ENCODE measurements around the gene MREG. TPM values are rescaled to one million over a fixed set of nuclear protein-coding genes. Genes with fewer than 3 reads are reported as not detected.

MREG gene
- total and polyA plus RNA-seq, 5 donors from 2014 or later, result 0.75 to 10.8 (median 2.4) TPM

- ATAC-seq (ENCODE audit: low read depth in 2 of 2) (no peak), DNase-seq (peak in 1 of 3 donors; percentile 63)
- Histone ChIP-seq H3K9me3 (ENCODE audit: control insufficient read depth in 2 of 2, low read length in 2 of 2) (no peaks in the 10 kb centered on the region), H3K4me3 (ENCODE audit: low read depth, low read length) (no peak overlapping the region), H3K36me3 (ENCODE audit: control insufficient read depth, insufficient read depth, low read length) (peaks cover 22% of the 10 kb centered on the region), H3K27ac (ENCODE audit: insufficient read depth, low read length, poor library complexity, severe bottlenecking) (no peak overlapping the region), H3K4me1 (ENCODE audit: control insufficient read depth, insufficient read depth, low read length, poor library complexity, severe bottlenecking) (no peaks in the 10 kb centered on the region), H3K27me3 (ENCODE audit: control insufficient read depth, insufficient read depth, low read length) (no peaks in the 10 kb centered on the region)
- Mint-ChIP-seq H3K9me3 (peaks cover 0 to 2% (median 0%) of the 10 kb centered on the region in 7 donors), H3K4me1 (peaks cover 8 to 29% (median 18%) of the 10 kb centered on the region in 4 donors), H3K36me3 (peaks cover 26% of the 10 kb centered on the region), H3K4me3 (no peak overlapping the region), H3K27me3 (no peaks in the 10 kb centered on the region), H3K27ac (peak overlapping the region; percentile 9 to 20 (median 12))
Measured at GRCh38 chr2:216031960-216032689, 18.8 kb upstream of the MREG start.

GRCh38 chr2:216030216-216030615 is 16.9 kb upstream of the MREG start:
- Mint-ChIP-seq H3K27ac (no peak overlapping the region), H3K4me3 (no peak overlapping the region), H3K27me3 (no peaks in the 10 kb centered on the region), H3K9me3 (peaks cover 0 to 2% (median 0%) of the 10 kb centered on the region in 7 donors), H3K36me3 (peaks cover 26% of the 10 kb centered on the region), H3K4me1 (peaks cover 8 to 29% (median 17%) of the 10 kb centered on the region in 4 donors)
- peaks cover 6% of the 10 kb centered on the region for H3K36me3 ChIP-seq (ENCODE audit: control insufficient read depth, insufficient read depth, low read length)
- H3K9me3 ChIP-seq (ENCODE audit: control insufficient read depth in 2 of 2, low read length in 2 of 2), result no peaks in the 10 kb centered on the region
- H3K27ac ChIP-seq (ENCODE audit: insufficient read depth, low read length, poor library complexity, severe bottlenecking), result no peak overlapping the region
- H3K27me3 ChIP-seq (ENCODE audit: control insufficient read depth, insufficient read depth, low read length), result no peaks in the 10 kb centered on the region
- no peak for DNase-seq
- H3K4me1 ChIP-seq (ENCODE audit: control insufficient read depth, insufficient read depth, low read length, poor library complexity, severe bottlenecking), result no peaks in the 10 kb centered on the region
- H3K4me3 ChIP-seq (ENCODE audit: low read depth, low read length), result no peak overlapping the region
- no peak for ATAC-seq (ENCODE audit: low read depth in 2 of 2)

- H3K36me3 ChIP-seq (ENCODE audit: control insufficient read depth, insufficient read depth, low read length), result peaks cover 6% of the 10 kb centered on the region
- no peak overlapping the region for H3K4me3 ChIP-seq (ENCODE audit: low read depth, low read length)
- no peak overlapping the region for H3K27ac ChIP-seq (ENCODE audit: insufficient read depth, low read length, poor library complexity, severe bottlenecking)
- H3K4me3 Mint-ChIP-seq, result no peak overlapping the region
- peak overlapping the region in 1 of 3 donors; percentile 44 for H3K27ac Mint-ChIP-seq
- no peaks in the 10 kb centered on the region for H3K9me3 ChIP-seq (ENCODE audit: control insufficient read depth in 2 of 2, low read length in 2 of 2)
- DNase-seq (no peak), ATAC-seq (ENCODE audit: low read depth in 2 of 2) (no peak)
- no peaks in the 10 kb centered on the region for H3K4me1 ChIP-seq (ENCODE audit: control insufficient read depth, insufficient read depth, low read length, poor library complexity, severe bottlenecking)
- no peaks in the 10 kb centered on the region for H3K27me3 Mint-ChIP-seq
- peaks cover 0 to 2% (median 0%) of the 10 kb centered on the region in 7 donors for H3K9me3 Mint-ChIP-seq
- no peaks in the 10 kb centered on the region for H3K27me3 ChIP-seq (ENCODE audit: control insufficient read depth, insufficient read depth, low read length)
- H3K4me1 Mint-ChIP-seq, result peaks cover 12 to 29% (median 18%) of the 10 kb centered on the region in 4 donors
- peaks cover 26% of the 10 kb centered on the region for H3K36me3 Mint-ChIP-seq
Measured at GRCh38 chr2:216029416-216030129, 16.2 kb upstream of the MREG start.

GRCh38 chr2:216024779-216025336 is 11.5 kb upstream of the MREG start:
- peaks cover 5% of the 10 kb centered on the region for H3K36me3 ChIP-seq (ENCODE audit: control insufficient read depth, insufficient read depth, low read length)
- DNase-seq (no peak), ATAC-seq (ENCODE audit: low read depth in 2 of 2) (no peak)
- Mint-ChIP-seq H3K4me3 (no peak overlapping the region), H3K9me3 (peaks cover 0 to 4% (median 0%) of the 10 kb centered on the region in 7 donors), H3K36me3 (peaks cover 7% of the 10 kb centered on the region), H3K4me1 (peaks cover 0 to 16% (median 7%) of the 10 kb centered on the region in 4 donors), H3K27ac (peak overlapping the region in 1 of 3 donors; percentile 32), H3K27me3 (no peaks in the 10 kb centered on the region)
- no peaks in the 10 kb centered on the region for H3K27me3 ChIP-seq (ENCODE audit: control insufficient read depth, insufficient read depth, low read length)
- no peak overlapping the region for H3K27ac ChIP-seq (ENCODE audit: insufficient read depth, low read length, poor library complexity, severe bottlenecking)
- no peaks in the 10 kb centered on the region for H3K4me1 ChIP-seq (ENCODE audit: control insufficient read depth, insufficient read depth, low read length, poor library complexity, severe bottlenecking)
- H3K9me3 ChIP-seq (ENCODE audit: control insufficient read depth in 2 of 2, low read length in 2 of 2), result no peaks in the 10 kb centered on the region
- H3K4me3 ChIP-seq (ENCODE audit: low read depth, low read length), result no peak overlapping the region

- H3K27me3 Mint-ChIP-seq, result no peaks in the 10 kb centered on the region
- H3K4me3 Mint-ChIP-seq, result no peak overlapping the region
- Histone ChIP-seq H3K36me3 (ENCODE audit: control insufficient read depth, insufficient read depth, low read length) (no peaks in the 10 kb centered on the region), H3K27ac (ENCODE audit: insufficient read depth, low read length, poor library complexity, severe bottlenecking) (no peak overlapping the region), H3K9me3 (ENCODE audit: control insufficient read depth in 2 of 2, low read length in 2 of 2) (peaks cover 0 to 2% of the 10 kb centered on the region in 2 experiments), H3K4me1 (ENCODE audit: control insufficient read depth, insufficient read depth, low read length, poor library complexity, severe bottlenecking) (no peaks in the 10 kb centered on the region), H3K4me3 (ENCODE audit: low read depth, low read length) (no peak overlapping the region), H3K27me3 (ENCODE audit: control insufficient read depth, insufficient read depth, low read length) (no peaks in the 10 kb centered on the region)
- ATAC-seq (ENCODE audit: low read depth in 2 of 2), result peak in 1 of 2 donors; percentile 56
- H3K4me1 Mint-ChIP-seq, result peaks cover 0 to 25% (median 11%) of the 10 kb centered on the region in 4 donors
- DNase-seq, result peak in 2 of 3 donors; percentile 30 to 69
- peak overlapping the region in 1 of 3 donors; percentile 58 for H3K27ac Mint-ChIP-seq
- H3K9me3 Mint-ChIP-seq, result peaks cover 0 to 7% (median 0%) of the 10 kb centered on the region in 7 donors
- H3K36me3 Mint-ChIP-seq, result peaks cover 9% of the 10 kb centered on the region
Measured at GRCh38 chr2:216023055-216023648, 9.8 kb upstream of the MREG start.

GRCh38 chr2:216021768-216022565 is 8.6 kb upstream of the MREG start:
- no peaks in the 10 kb centered on the region for H3K27me3 ChIP-seq (ENCODE audit: control insufficient read depth, insufficient read depth, low read length)
- no peak overlapping the region for H3K4me3 ChIP-seq (ENCODE audit: low read depth, low read length)
- peaks cover 0 to 2% of the 10 kb centered on the region in 2 experiments for H3K9me3 ChIP-seq (ENCODE audit: control insufficient read depth in 2 of 2, low read length in 2 of 2)
- DNase-seq (no peak), ATAC-seq (ENCODE audit: low read depth in 2 of 2) (no peak)
- H3K27me3 Mint-ChIP-seq, result no peaks in the 10 kb centered on the region
- peaks cover 6 to 28% (median 18%) of the 10 kb centered on the region in 4 donors for H3K4me1 Mint-ChIP-seq
- H3K4me3 Mint-ChIP-seq, result no peak overlapping the region
- H3K9me3 Mint-ChIP-seq, result peaks cover 0 to 7% (median 0%) of the 10 kb centered on the region in 7 donors
- H3K36me3 ChIP-seq (ENCODE audit: control insufficient read depth, insufficient read depth, low read length), result no peaks in the 10 kb centered on the region
- H3K4me1 ChIP-seq (ENCODE audit: control insufficient read depth, insufficient read depth, low read length, poor library complexity, severe bottlenecking), result peaks cover 1% of the 10 kb centered on the region
- peak overlapping the region in 1 of 3 donors; percentile 8 for H3K27ac Mint-ChIP-seq
- peaks cover 9% of the 10 kb centered on the region for H3K36me3 Mint-ChIP-seq
- H3K27ac ChIP-seq (ENCODE audit: insufficient read depth, low read length, poor library complexity, severe bottlenecking), result no peak overlapping the region

- peaks cover 0 to 2% of the 10 kb centered on the region in 2 experiments for H3K9me3 ChIP-seq (ENCODE audit: control insufficient read depth in 2 of 2, low read length in 2 of 2)
- H3K27ac Mint-ChIP-seq, result peak overlapping the region in 1 of 3 donors; percentile 21
- no peak overlapping the region for H3K27ac ChIP-seq (ENCODE audit: insufficient read depth, low read length, poor library complexity, severe bottlenecking)
- H3K4me3 Mint-ChIP-seq, result no peak overlapping the region
- no peak overlapping the region for H3K4me3 ChIP-seq (ENCODE audit: low read depth, low read length)
- DNase-seq (no peak), ATAC-seq (ENCODE audit: low read depth in 2 of 2) (no peak)
- peaks cover 18% of the 10 kb centered on the region for H3K4me1 ChIP-seq (ENCODE audit: control insufficient read depth, insufficient read depth, low read length, poor library complexity, severe bottlenecking)
- no peaks in the 10 kb centered on the region for H3K27me3 ChIP-seq (ENCODE audit: control insufficient read depth, insufficient read depth, low read length)
- no peaks in the 10 kb centered on the region for H3K36me3 ChIP-seq (ENCODE audit: control insufficient read depth, insufficient read depth, low read length)
- peaks cover 13% of the 10 kb centered on the region for H3K36me3 Mint-ChIP-seq
- H3K9me3 Mint-ChIP-seq, result peaks cover 0 to 7% (median 0%) of the 10 kb centered on the region in 7 donors
- H3K4me1 Mint-ChIP-seq, result peaks cover 27 to 46% (median 42%) of the 10 kb centered on the region in 4 donors
- no peaks in the 10 kb centered on the region for H3K27me3 Mint-ChIP-seq
Measured at GRCh38 chr2:216018709-216019108, 5.4 kb upstream of the MREG start.
